K562 (cell line): ENCODE measurements around the gene DVL3. TPM values are rescaled to one million over a fixed set of nuclear protein-coding genes. Genes with fewer than 3 reads are reported as not detected.

Experiments
- ATAC-seq: fragments of 200-7000 bp; cut with Tn5 transposase; 3 replicates; pipeline ENCODE4 v1.9.1; 2020; ENCODE audit warnings: moderate library complexity
- BruUV-seq: library from RNA; stranded (reverse); fragments of 400-500 nt; replicated peaks from 2 replicates; lab custom pipeline; 2021; lab: Mats Ljungman, UMichigan
- CTCF ChIA-PET: fragments of 300-600 bp; formaldehyde crosslinking; extraction: SDS; loops from one replicate; lab custom pipeline; 2021; ENCODE audit warnings: low intra/inter-chr PET ratio; lab: Yijun Ruan, JAX
- POLR2A ChIA-PET: fragments of 300-600, 350-650 bp; sonication (Branson Sonifier 250); formaldehyde crosslinking; extraction: SDS; loops from one replicate; lab custom pipeline; 2021; ENCODE audit warnings: antibody characterized with exemption, inconsistent platforms; lab: Yijun Ruan, JAX
- DNase-seq, 4 experiments: peaks; one replicate each; pipeline versions ENCODE4 v3.0.0 to v3.0.0-alpha.2; 2011 to 2018; ENCODE audit warnings: low spot score in 3 of 4, mixed read lengths in 3 of 4; ENCODE audit errors: extremely low read depth in 1 of 4
- FAIRE-seq: peaks from 2 replicates; lab custom pipeline; 2011; peaks lifted over from hg19 to GRCh38; lab: Jason Lieb, UNC
- H2AFZ ChIP-seq: 2 replicates; pipeline ENCODE4 v1.6.0; 2011; ENCODE audit warnings: low read depth, low read length, control low read depth, inconsistent platforms
- H3K27ac ChIP-seq: fragments of 200-600 bp; 3 replicates; pipeline ENCODE4 v1.8.0; 2011; ENCODE audit warnings: low read depth, mild to moderate bottlenecking, control low read depth, inconsistent platforms, low read length, moderate library complexity, mixed read lengths; ENCODE audit errors: extremely low read depth
- H3K27me3 ChIP-seq, 2 experiments: fragments of 300-600 bp in 1 of 2; 2 replicates in 1 of 2; 3 replicates in 1 of 2; pipeline versions ENCODE4 v1.6.0 to v1.8.0; 2011; ENCODE audit warnings: inconsistent platforms in 2 of 2, low read length in 2 of 2, mild to moderate bottlenecking in 1 of 2, mixed read lengths in 1 of 2, moderate library complexity in 1 of 2; ENCODE audit not compliant: control insufficient read depth in 2 of 2, insufficient read depth in 2 of 2
- H3K36me3 ChIP-seq: fragments of 300-600 bp; 3 replicates; pipeline ENCODE4 v1.8.0; 2011; ENCODE audit warnings: mild to moderate bottlenecking, low read length, inconsistent platforms; ENCODE audit not compliant: control insufficient read depth, insufficient read depth
- H3K4me1 ChIP-seq, 2 experiments: fragments of 200-600 bp in 1 of 2; replicated peaks in 1 of 2; 2 replicates in 1 of 2; 3 replicates in 1 of 2; pipeline versions ENCODE4 v1.5.1 to v1.8.0; 2011; ENCODE audit warnings: inconsistent platforms in 2 of 2, low read length in 2 of 2, mild to moderate bottlenecking in 1 of 2, mixed read lengths in 1 of 2, moderate library complexity in 1 of 2; ENCODE audit not compliant: control insufficient read depth in 2 of 2, insufficient read depth in 2 of 2
- H3K4me2 ChIP-seq: 2 replicates; pipeline ENCODE4 v1.6.1; 2011; ENCODE audit warnings: low read length, control low read depth, inconsistent platforms, mixed read lengths; ENCODE audit not compliant: insufficient read depth
- H3K4me3 ChIP-seq: fragments of 200-600 bp; sonication (generic), shearing (Covaris generic); 2 replicates; pipeline ENCODE4 v1.5.1; 2016; ENCODE audit warnings: control low read depth, inconsistent platforms
- H3K79me2 ChIP-seq: fragments of 200-600 bp; 3 replicates; pipeline ENCODE4 v1.8.0; 2011; ENCODE audit warnings: low read length, inconsistent platforms; ENCODE audit not compliant: control insufficient read depth, insufficient read depth
- H3K9ac ChIP-seq, 2 experiments: 2 replicates each; pipeline versions ENCODE4 v1.6.0 to v1.6.1; 2011; ENCODE audit warnings: low read depth in 2 of 2, low read length in 2 of 2, control low read depth in 1 of 2, inconsistent platforms in 1 of 2, mild to moderate bottlenecking in 1 of 2, mixed read lengths in 1 of 2; ENCODE audit not compliant: insufficient read depth in 1 of 2
- H3K9me1 ChIP-seq: one replicate; pipeline ENCODE4 v1.6.0; 2011; ENCODE audit warnings: inconsistent platforms, mild to moderate bottlenecking, low read length, moderate library complexity; ENCODE audit not compliant: control insufficient read depth, insufficient read depth
- H3K9me3 ChIP-seq: replicated peaks from 2 replicates; pipeline ENCODE4 v1.5.1; 2011; ENCODE audit warnings: low read depth, low read length, inconsistent platforms; ENCODE audit not compliant: control insufficient read depth, insufficient read depth
- H4K20me1 ChIP-seq: replicated peaks from 2 replicates; pipeline ENCODE4 v1.6.1; 2011; ENCODE audit warnings: low read length, inconsistent platforms, mixed read lengths; ENCODE audit not compliant: control insufficient read depth, insufficient read depth
- C11orf30 ChIP-seq: fragments of 450-650 bp; IDR thresholded peaks from 2 replicates; pipeline ENCODE4 v1.6.1; 2016; ENCODE audit warnings: low read depth, mild to moderate bottlenecking
- CTCFL ChIP-seq: IDR thresholded peaks from 2 replicates; pipeline ENCODE4 v1.6.1; 2011; ENCODE audit warnings: borderline replicate concordance, low read depth, mild to moderate bottlenecking, moderate library complexity, low read length; ENCODE audit not compliant: insufficient read depth, poor library complexity, severe bottlenecking
- E2F3 ChIP-seq: fragments of 250-450 bp; sonication (Bioruptor Pico); IDR thresholded peaks from 2 replicates; pipeline ENCODE4 v1.4.0; 2020; ENCODE audit warnings: mild to moderate bottlenecking
- HMBOX1 ChIP-seq: sonication (generic); IDR thresholded peaks from 2 replicates; pipeline ENCODE4 v1.6.1; 2016
- MAX ChIP-seq: sonication (generic); formaldehyde crosslinking; IDR thresholded peaks from 2 replicates; pipeline ENCODE4 v1.9.0; 2022; ENCODE audit warnings: mild to moderate bottlenecking, missing genetic modification reagents
- NBN ChIP-seq: fragments of 450-650 bp; IDR thresholded peaks from 2 replicates; pipeline ENCODE4 v1.6.1; 2016; ENCODE audit warnings: low read depth, mild to moderate bottlenecking
- NCOA2 ChIP-seq, 2 experiments: fragments of 450-650 bp; IDR thresholded peaks; 2 replicates each; pipeline ENCODE4 v1.6.1; 2018; ENCODE audit warnings: mild to moderate bottlenecking in 2 of 2, moderate library complexity in 1 of 2; ENCODE audit not compliant: partially characterized antibody in 2 of 2
- POLR2H ChIP-seq: IDR thresholded peaks from 2 replicates; pipeline ENCODE4 v1.6.1; 2016; ENCODE audit warnings: missing genetic modification characterization, low read depth, mild to moderate bottlenecking, control low read depth, missing compliant biosample characterization, moderate library complexity
- ZBTB34 ChIP-seq: fragments of 250-450 bp; sonication (Bioruptor Pico); IDR thresholded peaks from 2 replicates; pipeline ENCODE4 v1.8.0; 2021; ENCODE audit warnings: mild to moderate bottlenecking, moderate library complexity
- ZNF174 ChIP-seq: fragments of 250-450 bp; sonication (Bioruptor Pico); IDR thresholded peaks from 2 replicates; pipeline ENCODE4 v1.4.0; 2020; ENCODE audit warnings: mild to moderate bottlenecking
- ZNF217 ChIP-seq: sonication (generic); formaldehyde crosslinking; IDR thresholded peaks from 2 replicates; pipeline ENCODE4 v1.8.0; 2022; ENCODE audit warnings: mild to moderate bottlenecking, missing genetic modification reagents
- ZNF23 ChIP-seq: fragments of 250-450 bp; sonication (Bioruptor Pico); IDR thresholded peaks from 2 replicates; pipeline ENCODE4 v1.4.0; 2020; ENCODE audit warnings: mild to moderate bottlenecking
- ZNF551 ChIP-seq: fragments of 250-450 bp; sonication (Bioruptor Pico); IDR thresholded peaks from 2 replicates; pipeline ENCODE4 v1.5.0; 2021; ENCODE audit warnings: mild to moderate bottlenecking, moderate library complexity
- WGBS: fragments of 100-300 bp; shearing (Covaris generic); methylation state at CpG from one replicate; pipeline ENCODE4 v1.1.6; 2016; ENCODE audit warnings: low coverage, mixed read lengths; ENCODE audit not compliant: insufficient coverage; ENCODE audit errors: missing lambda C conversion rate; 5-methylcytosine and 5-hydroxymethylcytosine counted together
- in situ Hi-C: fragments of 300-500 bp; cut with MboI; formaldehyde crosslinking; loops from 4 replicates; pipeline ENCODE4 v1.15.0; 2018; ENCODE audit warnings: inconsistent platforms, mixed read lengths
- intact Hi-C: fragments of 100-400 bp; cut with micrococcal nuclease; formaldehyde crosslinking; loops from 2 replicates; pipeline ENCODE4 v1.14.2; 2022
- polyA plus RNA-seq, 8 experiments: library from polyadenylated mRNA; depleted of rRNA in 4 of 8; stranded (reverse) in 5 of 8; unstranded in 3 of 8; fragments of >200 nt; fragmentation: Nextera tagmentation in 2 of 8; fragmentation: Illumina TruSeq in 1 of 8; extraction: Ambion mirVana in 2 of 8; extraction: Trizol in 1 of 8; gene quantifications; 2 replicates each; pipeline versions ENCODE4 v1.2.1 to v1.2.3, GENCODE V29; 2011 to 2014; ENCODE audit warnings: inconsistent platforms in 1 of 8, missing spikeins in 1 of 8
- total RNA-seq, 7 experiments: library from RNA; depleted of rRNA in 6 of 7; stranded (reverse); fragments of >200 nt in 6 of 7; fragmentation: Illumina TruSeq in 2 of 7; extraction: Trizol in 2 of 7; gene quantifications; 2 replicates each; pipeline versions ENCODE4 v1.2.1 to v1.2.3, GENCODE V29; 2011 to 2021; ENCODE audit warnings: low replicate concordance in 1 of 7

The DVL3 gene
- total and polyA plus RNA-seq, 9 of the 15 experiments (the other 6 are each of a cell fraction or from before 2014, with no cell fraction given), result 3.1 to 57.9 (median 20.1) TPM

- no peak for TF ChIP-seq HMBOX1
- TF ChIP-seq C11orf30, result no peak
- no peak for TF ChIP-seq ZNF217 (CRISPR knock-in tag)
Measured at GRCh38 chr3:184184546-184185230, 29.5 kb downstream of the DVL3 start (continued).

GRCh38 chr3:184185461-184186183 is 30.4 kb downstream of the DVL3 start:
- Histone ChIP-seq H3K4me2 (peak overlapping the region; percentile 100), H3K27ac (peak overlapping the region; percentile 93), H4K20me1 (0 out of 2 replicates have a peak, but pooled peaks cover 3% of the 10 kb centered on the region), H3K4me1 (peaks cover 17 to 32% of the 10 kb centered on the region in 2 experiments), H3K79me2 (peaks cover 31% of the 10 kb centered on the region), H2AFZ (peak overlapping the region; percentile 96), H3K4me3 (peak overlapping the region; percentile 92), H3K9me3 (no peaks in the 10 kb centered on the region), H3K9ac (peak overlapping the region; percentile 89 to 94), H3K27me3 (no peaks in the 10 kb centered on the region), H3K9me1 (peaks cover 4% of the 10 kb centered on the region), H3K36me3 (peaks cover 83% of the 10 kb centered on the region)
- ChIA-PET CTCF (no interaction called here), POLR2A (interaction anchor here (0.6 to 3.5 kb wide), 11 partner anchors 9 to 290 kb away, joined by 3 to 20 read pairs (median 4); no protein-coding TSS in a partner anchor)
- ATAC-seq, result peak; percentile 96
- peak; percentile 97 for FAIRE-seq
- peak; percentile 96 to 99 (median 96) for DNase-seq
- BruUV-seq, result no TSS peak
- WGBS, result 2% methylated on average over 39 of the region's 55 CpGs
- intact Hi-C loops (loop anchor here (2.0 kb wide), 1 partner anchor 51 kb away; the partner anchor contains the start of gene EIF2B5), in situ Hi-C loops (no loop called here)
- no peak for TF ChIP-seq ZNF174 (CRISPR knock-in tag)
- TF ChIP-seq E2F3 (CRISPR knock-in tag), result no peak; the same call in none of the 2 replicates
- peak; percentile 70 for TF ChIP-seq NBN
- TF ChIP-seq ZNF23, result 0 out of 2 replicates have a peak, but pooled peaks have one; percentile 25
- peak; percentile 65 for TF ChIP-seq POLR2H (tag)
- TF ChIP-seq CTCFL, result no peak
- TF ChIP-seq ZBTB34 (CRISPR knock-in tag), result no peak
- no peak for TF ChIP-seq NCOA2 (IDR thresholded peaks at IDR 0.05; ENCODE audit: partially characterized antibody in 2 of 2)
- peak; percentile 95 for TF ChIP-seq MAX (CRISPR knock-in tag)
- TF ChIP-seq ZNF551 (CRISPR knock-in tag), result no peak
